HCT116 (cell line): ENCODE data around the gene FSD2. TPM values are rescaled to one million over a fixed set of nuclear protein-coding genes. Genes with fewer than 3 reads are reported as not detected.

Experiments
- ATAC-seq: fragments of 200-7000 bp; cut with Tn5 transposase; 2 replicates; pipeline ENCODE4 v1.9.1; 2020; ENCODE audit warnings: mild to moderate bottlenecking, moderate library complexity
- BruUV-seq: library from RNA; stranded (reverse); fragments of 400-500 nt; replicated peaks from 2 replicates; lab custom pipeline; 2021; lab: Mats Ljungman, UMichigan
- CTCF ChIA-PET: fragments of 300-600 bp; sonication (Branson Sonifier 250); formaldehyde crosslinking; loops from one replicate; lab custom pipeline; 2021; ENCODE audit warnings: antibody characterized with exemption; lab: Charles Lee
- POLR2A ChIA-PET: fragments of 300-600, 350-600 bp; sonication (Branson Sonifier 250); formaldehyde crosslinking; loops from one replicate; lab custom pipeline; 2021; ENCODE audit warnings: antibody characterized with exemption; lab: Charles Lee
- RAD21 ChIA-PET, 2 experiments: fragments of 300-600 bp; sonication (Branson Sonifier 250); formaldehyde crosslinking; loops; one replicate each; lab custom pipeline; 2023; ENCODE audit warnings: low total read pairs in 2 of 2; ENCODE audit not compliant: uncharacterized antibody in 2 of 2, unreplicated experiment in 2 of 2, low non-redundant PET in 1 of 2; lab: Charles Lee
- DNase-seq: peaks from one replicate; pipeline ENCODE4 v3.0.0-alpha.2; 2010; ENCODE audit warnings: low read depth, low spot score
- H2AFZ ChIP-seq: fragments of 200-600 bp; shearing (Covaris generic), sonication (generic); 2 replicates; pipeline ENCODE4 v1.6.1; 2017; ENCODE audit warnings: low read depth, mixed run types, mixed read lengths, antibody characterized with exemption, low read length; ENCODE audit not compliant: poor library complexity, severe bottlenecking
- H3K27ac ChIP-seq: 2 replicates; pipeline ENCODE4 v1.5.1; 2012; ENCODE audit warnings: low read depth, low read length
- H3K27me3 ChIP-seq: fragments of 200-600 bp; sonication (generic); 2 replicates; pipeline ENCODE4 v1.6.1; 2016; ENCODE audit warnings: mixed run types, low read length, mixed read lengths; ENCODE audit not compliant: insufficient read depth
- H3K36me3 ChIP-seq, 2 experiments: fragments of 200-500 bp in 1 of 2; fragments of 200-600 bp in 1 of 2; sonication (Bioruptor generic) in 1 of 2; sonication (generic) in 1 of 2; 2 replicates each; pipeline versions ENCODE4 v1.5.1 to v1.6.1; 2014 to 2016; ENCODE audit warnings: low read length in 2 of 2, inconsistent platforms in 1 of 2, mixed read lengths in 1 of 2, mixed run types in 1 of 2; ENCODE audit not compliant: insufficient read depth in 2 of 2, control insufficient read depth in 1 of 2
- H3K4me1 ChIP-seq, 2 experiments: fragments of 200-600 bp in 1 of 2; sonication (generic) in 1 of 2; 2 replicates each; pipeline versions ENCODE4 v1.5.1 to v1.6.1; 2012 to 2017; ENCODE audit warnings: low read length in 2 of 2, inconsistent platforms in 1 of 2, mild to moderate bottlenecking in 1 of 2, mixed read lengths in 1 of 2, mixed run types in 1 of 2, moderate library complexity in 1 of 2; ENCODE audit not compliant: insufficient read depth in 2 of 2, control insufficient read depth in 1 of 2
- H3K4me2 ChIP-seq: fragments of 200-600 bp; sonication (generic); 2 replicates; pipeline ENCODE4 v1.6.1; 2017; ENCODE audit warnings: mixed run types, low read length, mixed read lengths
- H3K4me3 ChIP-seq, 2 experiments: fragments of 200-600 bp in 1 of 2; sonication (generic) in 1 of 2; replicated peaks in 1 of 2; 2 replicates each; pipeline ENCODE4 v1.5.1; 2011 to 2016; ENCODE audit warnings: low read length in 2 of 2, control low read depth in 1 of 2, low read depth in 1 of 2, mild to moderate bottlenecking in 1 of 2, mixed read lengths in 1 of 2, mixed run types in 1 of 2
- H3K79me2 ChIP-seq: fragments of 200-600 bp; sonication (generic); 2 replicates; pipeline ENCODE4 v1.6.1; 2017; ENCODE audit warnings: mild to moderate bottlenecking, mixed run types, low read length, moderate library complexity, mixed read lengths; ENCODE audit not compliant: insufficient read depth
- H3K9ac ChIP-seq: fragments of 200-600 bp; sonication (generic); 2 replicates; pipeline ENCODE4 v1.6.1; 2016; ENCODE audit warnings: low read length, mixed read lengths
- H3K9me2 ChIP-seq: fragments of 200-600 bp; sonication (generic), shearing (Covaris generic); 2 replicates; pipeline ENCODE4 v1.6.1; 2017; ENCODE audit warnings: mixed run types, mild to moderate bottlenecking, moderate library complexity; ENCODE audit not compliant: insufficient read depth
- H3K9me3 ChIP-seq, 2 experiments: fragments of 200-500 bp in 1 of 2; fragments of 200-600 bp in 1 of 2; sonication (Bioruptor generic) in 1 of 2; sonication (generic) in 1 of 2; 2 replicates each; pipeline ENCODE4 v1.6.1; 2014 to 2017; ENCODE audit warnings: low read length in 2 of 2, mixed read lengths in 2 of 2, inconsistent platforms in 1 of 2, low read depth in 1 of 2, mild to moderate bottlenecking in 1 of 2, mixed run types in 1 of 2, moderate library complexity in 1 of 2; ENCODE audit not compliant: control insufficient read depth in 1 of 2, insufficient read depth in 1 of 2
- H4K20me1 ChIP-seq: fragments of 200-600 bp; sonication (generic), shearing (Covaris generic); 2 replicates; pipeline ENCODE4 v1.6.1; 2017; ENCODE audit warnings: mixed run types, mild to moderate bottlenecking, moderate library complexity; ENCODE audit not compliant: insufficient read depth
- CBX3 ChIP-seq: IDR thresholded peaks from 2 replicates; pipeline ENCODE4 v1.6.1; 2012; ENCODE audit warnings: low read depth
- CEBPB ChIP-seq: IDR thresholded peaks from 2 replicates; pipeline ENCODE4 v1.6.1; 2012; ENCODE audit warnings: low read depth
- EGR1 ChIP-seq: IDR thresholded peaks from 2 replicates; pipeline ENCODE4 v1.6.1; 2012; ENCODE audit warnings: low read depth
- ELF1 ChIP-seq: IDR thresholded peaks from 2 replicates; pipeline ENCODE4 v1.6.1; 2012; ENCODE audit warnings: low read depth, borderline replicate concordance
- EZH2phosphoT487 ChIP-seq: fragments of 200-600 bp; IDR thresholded peaks from 2 replicates; pipeline ENCODE4 v1.6.1; 2018; ENCODE audit warnings: antibody characterized with exemption, borderline replicate concordance
- FOSL1 ChIP-seq: IDR thresholded peaks from 2 replicates; pipeline ENCODE4 v1.6.1; 2012; ENCODE audit warnings: low read depth
- JUND ChIP-seq: IDR thresholded peaks from 2 replicates; pipeline ENCODE4 v1.6.1; 2012
- MAX ChIP-seq: IDR thresholded peaks from 2 replicates; pipeline ENCODE4 v1.6.1; 2012
- POLR2A ChIP-seq: IDR thresholded peaks from 2 replicates; pipeline ENCODE4 v1.7.0; 2011; ENCODE audit warnings: borderline replicate concordance; ENCODE audit not compliant: insufficient read depth, insufficient read length; ENCODE audit errors: extremely low read depth
- POLR2AphosphoS5 ChIP-seq: IDR thresholded peaks from 2 replicates; pipeline ENCODE4 v1.6.1; 2011; ENCODE audit warnings: mild to moderate bottlenecking, low read depth, low read length, moderate library complexity
- RAD21 ChIP-seq: IDR thresholded peaks from 2 replicates; pipeline ENCODE4 v1.6.1; 2012; ENCODE audit warnings: low read depth, mild to moderate bottlenecking
- SIN3A ChIP-seq: IDR thresholded peaks from 2 replicates; pipeline ENCODE4 v1.6.1; 2012; ENCODE audit warnings: low read depth
- SP1 ChIP-seq: IDR thresholded peaks from 2 replicates; pipeline ENCODE4 v1.6.1; 2012; ENCODE audit warnings: low read depth
- SRF ChIP-seq: IDR thresholded peaks from 2 replicates; pipeline ENCODE4 v1.6.1; 2012; ENCODE audit warnings: low read depth
- TCF7L2 ChIP-seq: IDR thresholded peaks from 2 replicates; pipeline ENCODE4 v1.7.0; 2011; ENCODE audit warnings: borderline replicate concordance, inconsistent platforms; ENCODE audit not compliant: insufficient read depth, insufficient read length; ENCODE audit errors: extremely low read depth
- YY1 ChIP-seq: IDR thresholded peaks from 2 replicates; pipeline ENCODE4 v1.6.1; 2011; ENCODE audit warnings: low read length, low read depth, moderate library complexity, mild to moderate bottlenecking; ENCODE audit not compliant: insufficient replicate concordance; ENCODE audit errors: extremely low read depth
- ZFX ChIP-seq: fragments of 450-650 bp; IDR thresholded peaks from 2 replicates; pipeline ENCODE4 v1.6.1; 2017
- ZNF274 ChIP-seq: fragments of 200-500 bp; sonication (Bioruptor generic); IDR thresholded peaks from 2 replicates; pipeline ENCODE4 v1.6.1; 2014; ENCODE audit warnings: mild to moderate bottlenecking, low read depth, low read length, inconsistent platforms
- intact Hi-C: fragments of 100-400 bp; cut with micrococcal nuclease; formaldehyde crosslinking; loops from 2 replicates; pipeline ENCODE4 v1.10.0; 2022
- total RNA-seq: library from RNA; stranded (reverse); gene quantifications from one replicate; pipeline ENCODE4 v1.2.1, GENCODE V29; 2021; ENCODE audit not compliant: unreplicated experiment
- TF ChIP-seq, protein P1 (sequence below): IDR thresholded peaks from 2 replicates; pipeline ENCODE4 v1.6.1; 2012
- TF ChIP-seq, protein P2 (sequence below): IDR thresholded peaks from 2 replicates; pipeline ENCODE4 v1.6.1; 2011; ENCODE audit warnings: mild to moderate bottlenecking, low read length, moderate library complexity; ENCODE audit not compliant: insufficient replicate concordance; ENCODE audit errors: extremely low read depth

FSD2 gene
- total RNA-seq, 1 experiment from 2014 or later = not detected

GRCh38 chr15:82848241-82848993, 42.5 kb upstream of the FSD2 start:
- RAD21 ChIA-PET = no interaction called here
- H3K9ac ChIP-seq = no peak overlapping the region
- no peaks in the 10 kb centered on the region for H3K79me2 ChIP-seq
- no peaks in the 10 kb centered on the region for H3K27me3 ChIP-seq
- TF ChIP-seq TCF7L2 = no peak
- TF ChIP-seq CEBPB = no peak
- no peak for TF ChIP-seq SIN3A
- TF ChIP-seq SP1 = no peak
- TF ChIP-seq ELF1 = no peak
- no peak for TF ChIP-seq POLR2AphosphoS5
- TF ChIP-seq SRF = no peak
- TF ChIP-seq POLR2A = no peak
- DNase-seq = no peak
- no peaks in the 10 kb centered on the region for H3K9me2 ChIP-seq
- peaks cover 3 to 19% of the 10 kb centered on the region in 2 experiments; a peak in 3 of 4 replicates for H3K4me1 ChIP-seq
- CTCF ChIA-PET = no interaction called here
- H4K20me1 ChIP-seq = no peaks in the 10 kb centered on the region
- no peak overlapping the region for H3K27ac ChIP-seq
- intact Hi-C loops = loop anchor here (2.0 to 5.0 kb wide), 3 partner anchors 139 to 532 kb away; partner anchors contain the start of gene RAMAC
- POLR2A ChIA-PET = interaction anchor here (1.2 to 1.9 kb wide), 2 partner anchors 163 to 308 kb away, joined by 3 to 5 read pairs; partner anchors contain the start of genes C15orf40 and RPS17
- H2AFZ ChIP-seq = no peak overlapping the region
- H3K4me3 ChIP-seq = no peak overlapping the region
- ATAC-seq = no peak
- H3K9me3 ChIP-seq = no peaks in the 10 kb centered on the region
- H3K4me2 ChIP-seq = no peak overlapping the region
- no TSS peak for BruUV-seq
- H3K36me3 ChIP-seq = no peaks in the 10 kb centered on the region

DNA sequence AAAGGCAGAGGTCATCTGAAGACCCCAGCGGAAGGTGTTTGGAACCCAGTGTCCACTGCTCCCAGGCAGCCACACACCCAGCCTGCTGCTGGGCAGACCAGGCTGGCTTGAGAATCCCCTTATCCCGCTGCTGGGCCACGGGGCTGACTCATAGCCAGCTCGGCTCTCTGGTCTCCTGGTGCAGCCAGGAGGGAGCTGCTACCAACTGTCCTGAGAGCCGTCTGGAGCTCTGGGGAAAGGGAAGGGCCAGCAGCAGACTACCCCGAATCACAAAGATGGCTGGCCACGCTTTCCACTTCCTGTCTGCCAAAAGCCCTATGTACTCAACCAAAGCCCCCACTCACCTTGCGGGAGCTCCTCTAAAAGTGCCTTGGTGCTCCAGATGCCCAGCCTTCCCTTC, 41.8 kb upstream of the FSD2 start:
- POLR2A ChIA-PET = no interaction called here
- no peak overlapping the region for H3K27ac ChIP-seq
- H4K20me1 ChIP-seq = no peaks in the 10 kb centered on the region
- no peaks in the 10 kb centered on the region for H3K27me3 ChIP-seq
- H3K9me2 ChIP-seq = no peaks in the 10 kb centered on the region
- peaks cover 3 to 19% of the 10 kb centered on the region in 2 experiments; a peak in 3 of 4 replicates for H3K4me1 ChIP-seq
- no peaks in the 10 kb centered on the region for H3K9me3 ChIP-seq
- no peak overlapping the region for H3K4me3 ChIP-seq
- no peak overlapping the region for H2AFZ ChIP-seq
- ATAC-seq (no peak), DNase-seq (no peak)
- no peak overlapping the region for H3K4me2 ChIP-seq
- H3K79me2 ChIP-seq = no peaks in the 10 kb centered on the region
- no TSS peak for BruUV-seq
- CTCF ChIA-PET = interaction anchor here (1.2 kb wide), 1 partner anchor 802 kb away, joined by 3 read pairs; the partner anchor contains the start of gene MEX3B
- RAD21 ChIA-PET = no interaction called here
- no peak overlapping the region for H3K9ac ChIP-seq
- intact Hi-C loops = loop anchor here (2.0 to 5.0 kb wide), 3 partner anchors 140 to 533 kb away; partner anchors contain the start of gene RAMAC
- H3K36me3 ChIP-seq = no peaks in the 10 kb centered on the region
- TF ChIP-seq RAD21 = no peak
- TF ChIP-seq ZNF274 = no peak
- TF ChIP-seq CBX3 = no peak
- TF ChIP-seq EGR1 = no peak
- no peak for TF ChIP-seq YY1
- TF ChIP-seq JUND = no peak
- TF ChIP-seq MAX = no peak
- no peak for TF ChIP-seq FOSL1
- TF ChIP-seq, protein P1, sequence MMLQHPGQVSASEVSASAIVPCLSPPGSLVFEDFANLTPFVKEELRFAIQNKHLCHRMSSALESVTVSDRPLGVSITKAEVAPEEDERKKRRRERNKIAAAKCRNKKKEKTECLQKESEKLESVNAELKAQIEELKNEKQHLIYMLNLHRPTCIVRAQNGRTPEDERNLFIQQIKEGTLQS = no peak
- no peak for TF ChIP-seq CEBPB
- no peak for TF ChIP-seq ZFX
- TF ChIP-seq, protein P2, sequence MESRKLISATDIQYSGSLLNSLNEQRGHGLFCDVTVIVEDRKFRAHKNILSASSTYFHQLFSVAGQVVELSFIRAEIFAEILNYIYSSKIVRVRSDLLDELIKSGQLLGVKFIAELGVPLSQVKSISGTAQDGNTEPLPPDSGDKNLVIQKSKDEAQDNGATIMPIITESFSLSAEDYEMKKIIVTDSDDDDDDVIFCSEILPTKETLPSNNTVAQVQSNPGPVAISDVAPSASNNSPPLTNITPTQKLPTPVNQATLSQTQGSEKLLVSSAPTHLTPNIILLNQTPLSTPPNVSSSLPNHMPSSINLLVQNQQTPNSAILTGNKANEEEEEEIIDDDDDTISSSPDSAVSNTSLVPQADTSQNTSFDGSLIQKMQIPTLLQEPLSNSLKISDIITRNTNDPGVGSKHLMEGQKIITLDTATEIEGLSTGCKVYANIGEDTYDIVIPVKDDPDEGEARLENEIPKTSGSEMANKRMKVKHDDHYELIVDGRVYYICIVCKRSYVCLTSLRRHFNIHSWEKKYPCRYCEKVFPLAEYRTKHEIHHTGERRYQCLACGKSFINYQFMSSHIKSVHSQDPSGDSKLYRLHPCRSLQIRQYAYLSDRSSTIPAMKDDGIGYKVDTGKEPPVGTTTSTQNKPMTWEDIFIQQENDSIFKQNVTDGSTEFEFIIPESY = no peak
- TF ChIP-seq POLR2AphosphoS5 = no peak
- TF ChIP-seq EZH2phosphoT487 = no peak
- no peak for TF ChIP-seq SRF
